MCF 10A (cell line): ENCODE data around the gene CDK15. TPM values are rescaled to one million over a fixed set of nuclear protein-coding genes. Genes with fewer than 3 reads are reported as not detected.
"Not testable (repeated sequence)": the region's sequence is repeated elsewhere in the genome, so short reads cannot be mapped to it uniquely, and the experiment has no call there.

Experiments used
- BruUV-seq: library from RNA; stranded (reverse); fragments of 400-500 nt; replicated peaks from 2 replicates; lab custom pipeline; 2021; lab: Mats Ljungman, UMichigan
- CTCF ChIA-PET: fragments of 300-600 bp; sonication (Branson Sonifier 250); formaldehyde crosslinking; extraction: SDS; loops from one replicate; lab custom pipeline; 2021; ENCODE audit warnings: antibody characterized with exemption, inconsistent platforms; lab: Yijun Ruan, JAX
- POLR2A ChIA-PET: fragments of 300-600, 350-650 bp; sonication (Branson Sonifier 250); formaldehyde crosslinking; extraction: SDS; loops from one replicate; lab custom pipeline; 2020; ENCODE audit warnings: antibody characterized with exemption, inconsistent platforms; lab: Yijun Ruan, JAX
- DNase-seq: peaks from one replicate; pipeline ENCODE4 v3.0.0-alpha.2; 2018; ENCODE audit not compliant: unreplicated experiment
- H3K27ac Mint-ChIP-seq: one replicate; pipeline ENCODE4 v1.8.0; 2022; ENCODE audit warnings: mild to moderate bottlenecking, low read depth, mixed read lengths; ENCODE audit not compliant: unreplicated experiment
- H3K27me3 Mint-ChIP-seq: one replicate; pipeline ENCODE4 v1.8.0; 2022; ENCODE audit warnings: mixed read lengths; ENCODE audit not compliant: insufficient read depth, unreplicated experiment
- H3K36me3 Mint-ChIP-seq: one replicate; pipeline ENCODE4 v1.8.0; 2022; ENCODE audit warnings: mild to moderate bottlenecking, moderate library complexity, mixed read lengths; ENCODE audit not compliant: insufficient read depth, unreplicated experiment
- H3K4me1 Mint-ChIP-seq: one replicate; pipeline ENCODE4 v1.8.0; 2022; ENCODE audit warnings: mixed read lengths; ENCODE audit not compliant: insufficient read depth, unreplicated experiment
- H3K4me3 Mint-ChIP-seq: one replicate; pipeline ENCODE4 v1.8.0; 2022; ENCODE audit warnings: mild to moderate bottlenecking, moderate library complexity, mixed read lengths; ENCODE audit not compliant: unreplicated experiment
- H3K9me3 Mint-ChIP-seq: one replicate; pipeline ENCODE4 v1.8.0; 2022; ENCODE audit warnings: mixed read lengths; ENCODE audit not compliant: unreplicated experiment
- intact Hi-C: fragments of 100-400 bp; cut with micrococcal nuclease; formaldehyde crosslinking; loops from 2 replicates; pipeline ENCODE4 v1.14.1; 2022
- total RNA-seq: library from RNA; stranded (reverse); gene quantifications from 2 replicates; pipeline ENCODE4 v1.2.3, GENCODE V29; 2022
- TF ChIP-seq, protein P1 (sequence below): fragments of 200-600 bp; IDR thresholded peaks from one replicate; pipeline ENCODE4 v1.8.0; 2022; ENCODE audit warnings: antibody characterized with exemption, mild to moderate bottlenecking; ENCODE audit not compliant: unreplicated experiment

The CDK15 gene
- total RNA-seq, 1 experiment from 2014 or later = not detected

DNA sequence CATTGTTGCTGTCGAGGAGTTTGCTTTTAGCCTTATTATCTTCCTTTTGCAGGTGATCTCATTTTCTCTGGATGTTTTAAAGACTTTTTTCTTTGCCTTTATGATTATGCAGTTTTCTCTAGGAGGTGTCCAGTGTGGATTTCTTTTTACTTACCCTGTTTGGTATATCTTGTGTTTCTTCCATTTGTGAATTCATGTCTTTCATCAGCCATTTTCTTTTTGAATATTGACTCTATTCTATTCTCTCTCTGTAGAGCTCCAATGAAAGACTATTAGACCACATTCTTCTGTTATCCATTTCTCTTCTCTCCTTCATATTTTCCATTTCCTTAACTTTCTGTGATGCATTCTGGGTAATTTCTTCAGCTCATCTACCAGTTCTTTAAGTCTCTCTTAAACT lies 34.4 kb downstream of the CDK15 start:
- Mint-ChIP-seq H3K27me3 (no peaks in the 10 kb centered on the region), H3K9me3 (peaks cover 9% of the 10 kb centered on the region), H3K27ac (no peak overlapping the region), H3K4me3 (no peak overlapping the region), H3K36me3 (no peaks in the 10 kb centered on the region), H3K4me1 (no peaks in the 10 kb centered on the region)
- intact Hi-C loops = no loop called here
- ChIA-PET POLR2A (no interaction called here), CTCF (interaction anchor here (1.1 to 1.7 kb wide), 2 partner anchors 14 to 20 kb away, joined by 3 to 6 read pairs; no protein-coding TSS in a partner anchor)
- TF ChIP-seq, protein P1, sequence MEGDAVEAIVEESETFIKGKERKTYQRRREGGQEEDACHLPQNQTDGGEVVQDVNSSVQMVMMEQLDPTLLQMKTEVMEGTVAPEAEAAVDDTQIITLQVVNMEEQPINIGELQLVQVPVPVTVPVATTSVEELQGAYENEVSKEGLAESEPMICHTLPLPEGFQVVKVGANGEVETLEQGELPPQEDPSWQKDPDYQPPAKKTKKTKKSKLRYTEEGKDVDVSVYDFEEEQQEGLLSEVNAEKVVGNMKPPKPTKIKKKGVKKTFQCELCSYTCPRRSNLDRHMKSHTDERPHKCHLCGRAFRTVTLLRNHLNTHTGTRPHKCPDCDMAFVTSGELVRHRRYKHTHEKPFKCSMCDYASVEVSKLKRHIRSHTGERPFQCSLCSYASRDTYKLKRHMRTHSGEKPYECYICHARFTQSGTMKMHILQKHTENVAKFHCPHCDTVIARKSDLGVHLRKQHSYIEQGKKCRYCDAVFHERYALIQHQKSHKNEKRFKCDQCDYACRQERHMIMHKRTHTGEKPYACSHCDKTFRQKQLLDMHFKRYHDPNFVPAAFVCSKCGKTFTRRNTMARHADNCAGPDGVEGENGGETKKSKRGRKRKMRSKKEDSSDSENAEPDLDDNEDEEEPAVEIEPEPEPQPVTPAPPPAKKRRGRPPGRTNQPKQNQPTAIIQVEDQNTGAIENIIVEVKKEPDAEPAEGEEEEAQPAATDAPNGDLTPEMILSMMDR = no peak
- no TSS peak for BruUV-seq
- DNase-seq = no peak

DNA sequence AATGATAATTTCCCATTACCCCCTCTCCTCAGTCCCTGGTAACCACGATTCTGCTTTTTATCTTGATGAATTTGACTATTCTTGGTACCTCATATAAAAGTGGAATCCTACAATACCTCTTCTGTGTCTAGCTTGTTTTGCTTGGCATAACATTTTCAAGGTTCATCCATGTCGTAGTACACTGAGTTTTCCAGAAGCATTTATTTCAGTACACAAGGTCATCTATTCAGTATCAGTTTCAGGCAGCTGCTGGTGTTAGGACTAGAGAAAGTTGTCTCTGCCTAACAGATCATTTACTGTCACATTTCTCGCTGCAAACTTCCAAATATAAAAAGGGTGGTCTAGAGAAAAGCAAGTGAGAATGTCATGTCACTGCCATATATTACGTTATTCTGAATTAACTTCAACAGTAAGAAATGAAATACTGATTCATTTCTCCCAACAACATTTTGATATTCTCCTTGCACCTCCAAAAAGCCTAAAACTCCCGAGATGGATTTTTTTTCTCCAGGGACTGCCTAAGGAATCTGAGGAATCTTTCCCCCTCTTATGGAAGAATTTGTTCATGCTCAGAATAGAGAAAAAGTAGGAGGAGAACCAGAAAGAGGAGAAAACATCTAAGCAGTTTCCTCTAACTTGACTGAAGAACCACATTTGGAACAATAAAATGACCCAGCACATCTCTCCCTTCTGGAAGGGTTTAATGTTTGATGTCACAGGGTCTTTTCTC lies 36.0 kb downstream of the CDK15 start:
- CTCF ChIA-PET = interaction anchor here (0.7 to 0.9 kb wide), 2 partner anchors 18 to 442 kb away, joined by 3 to 4 read pairs; no protein-coding TSS in a partner anchor
- TF ChIP-seq, protein P1 = no peak
- H3K9me3 Mint-ChIP-seq = peaks cover 9% of the 10 kb centered on the region
- POLR2A ChIA-PET = no interaction called here
- H3K27ac Mint-ChIP-seq = no peak overlapping the region
- no peaks in the 10 kb centered on the region for H3K4me1 Mint-ChIP-seq
- intact Hi-C loops = no loop called here
- H3K27me3 Mint-ChIP-seq = no peaks in the 10 kb centered on the region
- H3K36me3 Mint-ChIP-seq = no peaks in the 10 kb centered on the region
- H3K4me3 Mint-ChIP-seq = no peak overlapping the region
- DNase-seq = no peak
- no TSS peak for BruUV-seq

DNA sequence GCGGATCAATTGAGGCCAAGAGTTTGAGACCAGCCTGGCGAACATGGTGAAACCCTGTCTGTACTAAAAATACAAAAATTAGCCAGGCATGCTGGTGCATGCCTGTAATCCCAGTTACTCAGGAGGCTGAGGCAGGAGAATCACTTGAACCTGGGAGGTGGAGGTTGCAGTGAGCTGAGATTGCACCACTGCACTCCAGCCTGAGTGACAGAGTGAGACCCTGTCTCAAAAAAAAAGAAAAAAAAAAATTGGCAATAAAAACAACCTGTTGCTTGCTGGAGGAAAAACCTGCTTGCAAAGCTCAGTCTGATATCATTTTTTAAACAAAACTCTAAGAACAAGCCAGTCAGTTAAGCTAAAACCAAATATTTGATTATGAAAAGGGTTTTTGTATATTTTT lies 38.6 kb downstream of the CDK15 start:
- intact Hi-C loops, H3K27ac Mint-ChIP-seq, H3K9me3 Mint-ChIP-seq, POLR2A ChIA-PET, DNase-seq, BruUV-seq, CTCF ChIA-PET, H3K4me3 Mint-ChIP-seq, H3K36me3 Mint-ChIP-seq, H3K27me3 Mint-ChIP-seq, H3K4me1 Mint-ChIP-seq: not testable (repeated sequence)

DNA sequence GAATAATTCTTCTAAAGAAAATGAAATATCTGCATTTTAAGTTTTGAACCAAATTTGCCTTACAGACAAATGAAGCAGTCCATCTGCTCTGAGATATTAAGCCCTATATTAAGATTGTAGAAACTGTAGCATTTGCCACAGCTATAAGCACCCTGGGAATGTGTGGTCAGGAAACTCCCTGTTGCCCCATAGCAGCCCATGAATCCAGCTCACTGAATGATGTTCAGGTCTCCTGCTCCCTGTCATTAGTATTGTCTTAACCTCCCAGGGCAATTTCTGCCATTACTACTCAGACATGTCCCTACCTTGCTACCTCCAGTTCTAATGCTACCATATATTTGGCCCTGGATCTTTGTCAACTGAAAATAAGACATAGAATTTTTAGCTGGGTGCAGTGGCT lies 41.1 kb downstream of the CDK15 start:
- intact Hi-C loops = no loop called here

More for the DNA sequence above, 41.1 kb downstream of the CDK15 start:
- ChIA-PET POLR2A (interaction anchor here (0.6 kb wide), 1 partner anchor 367 kb away, joined by 3 read pairs; no protein-coding TSS in a partner anchor), CTCF (interaction anchor here (0.6 to 3.9 kb wide), 5 partner anchors 9 to 331 kb away, joined by 3 to 31 read pairs (median 3); no protein-coding TSS in a partner anchor)
- H3K4me1 Mint-ChIP-seq = peaks cover under 1% of the 10 kb centered on the region
- no peaks in the 10 kb centered on the region for H3K36me3 Mint-ChIP-seq
- no peaks in the 10 kb centered on the region for H3K9me3 Mint-ChIP-seq
- H3K4me3 Mint-ChIP-seq = no peak overlapping the region
- H3K27me3 Mint-ChIP-seq = no peaks in the 10 kb centered on the region
- BruUV-seq = no TSS peak
- TF ChIP-seq, protein P1 = no peak
- no peak overlapping the region for H3K27ac Mint-ChIP-seq
- no peak for DNase-seq
